ENCODE measurements around the gene KCNIP4.
"Not testable (repeated sequence)": the region's sequence is repeated elsewhere in the genome, so short reads cannot be mapped to it uniquely, and the experiment has no call there.

Gene KCNIP4

DNA sequence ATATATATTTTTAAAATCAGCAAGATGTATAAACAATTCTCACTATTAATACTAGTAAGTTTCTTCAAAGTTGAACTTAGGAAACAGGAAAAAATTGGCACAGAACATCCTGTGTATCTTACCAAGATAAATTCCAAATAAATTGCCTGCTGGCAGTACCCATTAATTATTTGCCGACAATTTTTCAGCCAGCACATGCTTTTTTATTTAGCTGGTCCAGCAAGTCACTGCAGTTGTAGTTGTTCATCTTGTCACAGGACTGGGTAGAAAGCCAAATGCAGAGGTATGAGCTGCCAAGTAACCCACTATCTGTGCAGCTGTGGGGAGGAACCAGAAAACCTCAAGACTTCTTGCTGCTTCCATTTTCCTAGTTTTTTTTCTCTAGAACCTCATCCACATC lies 1134.9 kb downstream of the KCNIP4 start:
- H3K27ac Mint-ChIP-seq: no peak overlapping the region
- H3K9me3 Mint-ChIP-seq: no peaks in the 10 kb centered on the region
- no peak overlapping the region for H3K4me3 Mint-ChIP-seq
- H3K4me1 Mint-ChIP-seq (ENCODE audit: low read depth): no peaks in the 10 kb centered on the region
- H3K27me3 Mint-ChIP-seq: no peaks in the 10 kb centered on the region
- H3K36me3 Mint-ChIP-seq (ENCODE audit: low read depth): no peaks in the 10 kb centered on the region

DNA sequence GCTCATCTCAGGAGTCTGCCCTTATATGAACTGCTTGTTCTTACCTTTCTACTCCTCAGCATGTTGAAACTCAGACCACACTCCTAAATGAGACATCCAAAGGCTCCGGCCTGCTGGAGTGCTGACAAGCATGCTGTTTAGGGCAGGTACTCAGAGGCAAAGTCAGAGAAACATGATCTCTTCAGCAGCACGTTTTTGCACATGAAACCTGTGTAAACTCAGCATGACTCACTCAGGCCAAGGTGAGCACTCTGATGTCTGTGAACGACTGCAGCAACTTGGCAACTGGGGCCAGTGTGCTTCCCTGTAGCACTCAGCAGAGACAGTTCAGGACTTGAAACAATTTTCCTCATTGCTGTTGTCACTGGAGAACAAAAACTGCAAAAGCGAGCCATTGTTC lies 1138.8 kb downstream of the KCNIP4 start:
- no peaks in the 10 kb centered on the region for H3K4me1 Mint-ChIP-seq (ENCODE audit: low read depth)
- H3K36me3 Mint-ChIP-seq (ENCODE audit: low read depth): no peaks in the 10 kb centered on the region
- no peaks in the 10 kb centered on the region for H3K9me3 Mint-ChIP-seq
- no peaks in the 10 kb centered on the region for H3K27me3 Mint-ChIP-seq
- H3K4me3 Mint-ChIP-seq: no peak overlapping the region
- H3K27ac Mint-ChIP-seq: no peak overlapping the region

GRCh38 chr4:20805716-20806115 lies 1142.9 kb downstream of the KCNIP4 start:
- Mint-ChIP-seq H3K27me3 (no peaks in the 10 kb centered on the region), H3K27ac (no peak overlapping the region), H3K36me3 (ENCODE audit: low read depth) (no peaks in the 10 kb centered on the region), H3K4me3 (no peak overlapping the region), H3K9me3 (peaks cover 10% of the 10 kb centered on the region), H3K4me1 (ENCODE audit: low read depth) (no peaks in the 10 kb centered on the region)

- no peak overlapping the region for H3K4me3 Mint-ChIP-seq
Observed at GRCh38 chr4:20787940-20788665, 1160.5 kb downstream of the KCNIP4 start.

GRCh38 chr4:20783134-20783533 lies 1165.4 kb downstream of the KCNIP4 start:
- not testable (repeated sequence) for H3K4me1 Mint-ChIP-seq (ENCODE audit: low read depth); H3K4me3 Mint-ChIP-seq; H3K27ac Mint-ChIP-seq; H3K27me3 Mint-ChIP-seq; H3K36me3 Mint-ChIP-seq (ENCODE audit: low read depth)
- peaks cover 31% of the 10 kb centered on the region for H3K9me3 Mint-ChIP-seq

More at GRCh38 chr4:20787940-20788665, 1160.5 kb downstream of the KCNIP4 start:
- Mint-ChIP-seq H3K27me3 (no peaks in the 10 kb centered on the region), H3K4me1 (ENCODE audit: low read depth) (no peaks in the 10 kb centered on the region), H3K36me3 (ENCODE audit: low read depth) (no peaks in the 10 kb centered on the region), H3K9me3 (peaks cover 8% of the 10 kb centered on the region), H3K27ac (no peak overlapping the region)

DNA sequence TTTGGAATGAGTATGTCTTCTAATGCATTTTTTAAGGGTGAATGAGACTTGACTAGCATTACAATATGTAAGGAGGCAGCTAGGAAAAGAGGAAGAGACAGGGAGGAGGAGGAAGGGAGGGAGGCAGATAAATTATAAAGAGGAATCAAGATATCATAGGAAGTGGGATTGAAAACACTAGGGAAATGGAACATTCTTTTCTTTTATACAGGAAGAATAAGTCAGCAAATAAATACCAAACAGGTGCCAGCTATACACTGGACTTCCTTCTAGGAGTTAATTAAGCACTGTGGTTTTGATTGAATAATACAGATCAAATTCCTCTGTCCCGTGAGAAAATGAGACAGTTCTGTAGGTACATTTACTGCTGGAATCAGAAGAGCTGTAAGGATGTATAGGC lies 1169.7 kb downstream of the KCNIP4 start:
- Mint-ChIP-seq H3K27ac (no peak overlapping the region), H3K36me3 (ENCODE audit: low read depth) (no peaks in the 10 kb centered on the region), H3K27me3 (no peaks in the 10 kb centered on the region), H3K4me3 (no peak overlapping the region), H3K4me1 (ENCODE audit: low read depth) (no peaks in the 10 kb centered on the region), H3K9me3 (peaks cover 32% of the 10 kb centered on the region)

DNA sequence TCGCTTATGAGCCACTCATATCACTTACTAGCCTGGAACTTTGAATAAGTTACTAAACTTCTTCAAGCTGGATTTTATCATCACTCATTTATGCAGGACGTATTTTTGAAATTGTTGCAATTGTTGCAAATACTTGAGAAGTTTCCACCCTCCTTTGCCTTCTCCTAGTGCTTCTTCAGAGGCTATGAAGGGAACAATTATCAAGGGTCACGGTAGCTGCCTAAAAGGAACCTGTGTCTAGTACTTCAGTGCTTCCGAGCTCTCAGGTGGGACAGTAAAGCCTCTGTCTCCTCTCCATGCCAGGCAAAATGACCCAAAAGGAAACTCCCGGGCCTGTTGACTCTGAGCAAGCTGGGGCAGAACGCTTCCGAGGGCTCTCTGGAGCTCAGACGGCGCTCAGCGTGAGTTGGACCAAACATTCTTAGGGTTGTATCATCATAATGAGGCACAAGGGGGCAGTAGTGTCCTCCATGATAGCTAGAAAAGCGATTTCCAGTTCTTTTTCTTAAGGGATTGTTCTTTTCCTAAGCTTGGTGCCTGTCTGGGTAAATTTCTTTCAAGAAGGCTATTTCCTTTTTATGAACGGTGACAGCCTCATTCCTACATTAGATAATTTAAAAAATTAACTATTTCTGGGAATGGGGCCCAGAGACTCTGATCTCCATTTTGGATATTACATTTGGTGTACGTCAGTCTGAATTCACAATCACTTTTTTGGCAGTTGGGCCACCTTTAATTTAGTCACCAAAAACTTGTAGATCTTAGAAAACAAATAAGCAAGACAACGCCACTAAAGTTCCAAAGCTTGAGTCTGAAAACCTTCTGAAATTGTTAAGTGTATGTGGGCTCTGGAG lies 1175.2 kb downstream of the KCNIP4 start:
- H3K9me3 Mint-ChIP-seq: peaks cover 4% of the 10 kb centered on the region
- no peak overlapping the region for H3K4me3 Mint-ChIP-seq
- H3K27ac Mint-ChIP-seq: no peak overlapping the region
- no peaks in the 10 kb centered on the region for H3K36me3 Mint-ChIP-seq (ENCODE audit: low read depth)
- H3K27me3 Mint-ChIP-seq: no peaks in the 10 kb centered on the region
- H3K4me1 Mint-ChIP-seq (ENCODE audit: low read depth): no peaks in the 10 kb centered on the region

DNA sequence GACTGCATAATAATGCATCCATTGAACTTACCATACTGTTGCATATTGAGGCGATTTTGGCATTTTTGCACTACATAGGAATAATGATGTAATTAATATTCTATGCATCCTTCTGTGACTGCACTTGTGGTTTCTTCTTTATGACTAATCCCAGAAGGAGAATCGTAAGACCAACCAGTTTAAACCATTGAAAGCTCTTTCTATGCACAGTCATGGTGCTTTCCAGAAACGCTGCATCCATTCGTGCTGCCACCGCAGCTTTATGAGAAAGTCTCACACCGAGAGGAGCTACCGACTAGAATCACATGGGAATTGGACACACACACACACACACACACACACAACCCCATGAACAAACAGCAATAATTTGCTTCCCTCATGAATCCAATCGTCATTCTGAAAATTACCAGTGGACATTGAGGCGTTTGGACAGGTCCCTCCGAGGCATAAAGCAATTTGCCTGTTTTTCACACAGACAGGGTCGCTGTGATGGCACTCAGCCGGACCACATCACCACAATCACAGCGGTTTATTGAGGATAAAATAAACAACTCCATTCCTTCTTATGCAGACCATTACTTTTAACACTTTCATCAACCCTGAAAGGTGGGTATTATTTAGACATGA lies 1184.1 kb downstream of the KCNIP4 start:
- Mint-ChIP-seq H3K4me1 (ENCODE audit: low read depth) (no peaks in the 10 kb centered on the region), H3K27ac (no peak overlapping the region), H3K36me3 (ENCODE audit: low read depth) (no peaks in the 10 kb centered on the region), H3K4me3 (no peak overlapping the region), H3K27me3 (no peaks in the 10 kb centered on the region), H3K9me3 (no peaks in the 10 kb centered on the region)

- Mint-ChIP-seq H3K4me3 (no peak overlapping the region), H3K4me1 (ENCODE audit: low read depth) (no peaks in the 10 kb centered on the region), H3K36me3 (ENCODE audit: low read depth) (no peaks in the 10 kb centered on the region), H3K27ac (no peak overlapping the region), H3K9me3 (no peaks in the 10 kb centered on the region), H3K27me3 (no peaks in the 10 kb centered on the region)
Observed at GRCh38 chr4:20761826-20762225, 1186.7 kb downstream of the KCNIP4 start.

- Mint-ChIP-seq H3K4me1 (ENCODE audit: low read depth) (no peaks in the 10 kb centered on the region), H3K9me3 (no peaks in the 10 kb centered on the region), H3K27ac (no peak overlapping the region)
Observed at GRCh38 chr4:20761382-20761781, 1187.2 kb downstream of the KCNIP4 start.

DNA sequence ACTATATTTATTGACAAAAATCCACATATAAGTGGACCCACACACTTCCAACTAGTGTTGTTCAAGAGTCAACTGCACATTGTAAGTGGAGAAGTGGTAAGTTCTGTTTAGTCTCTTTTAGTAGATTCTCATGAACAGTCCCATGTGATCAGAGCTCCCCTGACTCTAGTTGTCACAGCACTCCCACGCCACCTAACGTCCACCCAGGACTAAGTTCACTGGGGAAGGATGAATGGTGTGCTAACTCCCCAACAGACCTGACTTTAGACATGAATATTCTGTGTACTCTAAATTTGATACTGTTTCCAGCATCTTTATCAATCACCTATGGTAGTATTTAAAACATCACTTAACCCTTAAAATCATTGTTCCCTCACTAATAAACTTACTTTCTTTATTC lies 1188.5 kb downstream of the KCNIP4 start:
- no peak overlapping the region for H3K27ac Mint-ChIP-seq
- no peaks in the 10 kb centered on the region for H3K9me3 Mint-ChIP-seq
- H3K4me3 Mint-ChIP-seq: no peak overlapping the region
- H3K27me3 Mint-ChIP-seq: no peaks in the 10 kb centered on the region
- no peaks in the 10 kb centered on the region for H3K4me1 Mint-ChIP-seq (ENCODE audit: low read depth)
- H3K36me3 Mint-ChIP-seq (ENCODE audit: low read depth): no peaks in the 10 kb centered on the region

More at GRCh38 chr4:20761382-20761781, 1187.2 kb downstream of the KCNIP4 start:
- Mint-ChIP-seq H3K27me3 (no peaks in the 10 kb centered on the region), H3K36me3 (ENCODE audit: low read depth) (no peaks in the 10 kb centered on the region), H3K4me3 (no peak overlapping the region)

DNA sequence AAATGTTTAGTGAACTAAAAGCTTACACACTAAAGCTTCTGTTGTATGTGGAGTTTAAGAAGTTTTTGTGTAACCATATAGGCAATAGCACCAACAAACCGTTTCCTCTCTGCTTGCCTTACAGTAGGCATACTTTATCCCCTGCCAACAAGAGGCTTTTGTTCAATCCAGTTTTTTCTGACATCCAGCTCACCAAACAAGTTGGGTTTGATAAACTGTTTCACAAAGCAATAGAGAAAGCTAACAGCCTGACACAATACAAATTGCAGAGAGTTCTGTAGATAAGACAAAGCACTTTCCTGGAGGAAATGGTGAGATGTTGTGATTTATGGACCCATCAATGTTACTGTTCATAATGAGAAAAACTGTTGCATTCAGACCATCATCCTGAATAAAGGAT lies 1194.5 kb downstream of the KCNIP4 start:
- no peaks in the 10 kb centered on the region for H3K27me3 Mint-ChIP-seq
- H3K9me3 Mint-ChIP-seq: no peaks in the 10 kb centered on the region
- H3K4me3 Mint-ChIP-seq: no peak overlapping the region

DNA sequence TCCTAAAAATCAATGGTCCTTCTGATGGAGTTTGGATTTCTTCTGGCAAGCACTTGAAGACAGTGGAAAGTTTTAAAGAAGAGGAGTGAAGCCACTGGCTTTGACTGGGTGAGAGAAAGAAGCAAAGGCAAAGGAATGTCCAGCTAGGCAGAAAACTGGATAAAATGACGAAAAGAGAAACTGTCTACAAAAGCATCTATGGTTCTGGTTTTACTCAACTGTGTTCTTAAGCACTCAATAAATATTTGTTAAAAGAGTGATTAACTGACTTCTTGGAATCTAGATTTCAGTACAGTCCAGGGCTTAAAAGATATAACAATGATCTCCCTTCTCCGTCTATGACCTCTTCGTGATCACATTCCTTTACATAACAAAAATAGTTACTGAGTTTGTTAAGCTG lies 1195.9 kb downstream of the KCNIP4 start:
- Mint-ChIP-seq H3K4me3 (no peak overlapping the region), H3K9me3 (no peaks in the 10 kb centered on the region), H3K27me3 (no peaks in the 10 kb centered on the region), H3K36me3 (ENCODE audit: low read depth) (peaks cover 18% of the 10 kb centered on the region), H3K27ac (no peak overlapping the region), H3K4me1 (ENCODE audit: low read depth) (no peaks in the 10 kb centered on the region)

More for the DNA sequence above, 1194.5 kb downstream of the KCNIP4 start:
- no peak overlapping the region for H3K27ac Mint-ChIP-seq
- no peaks in the 10 kb centered on the region for H3K4me1 Mint-ChIP-seq (ENCODE audit: low read depth)
- H3K36me3 Mint-ChIP-seq (ENCODE audit: low read depth): peaks cover 18% of the 10 kb centered on the region

DNA sequence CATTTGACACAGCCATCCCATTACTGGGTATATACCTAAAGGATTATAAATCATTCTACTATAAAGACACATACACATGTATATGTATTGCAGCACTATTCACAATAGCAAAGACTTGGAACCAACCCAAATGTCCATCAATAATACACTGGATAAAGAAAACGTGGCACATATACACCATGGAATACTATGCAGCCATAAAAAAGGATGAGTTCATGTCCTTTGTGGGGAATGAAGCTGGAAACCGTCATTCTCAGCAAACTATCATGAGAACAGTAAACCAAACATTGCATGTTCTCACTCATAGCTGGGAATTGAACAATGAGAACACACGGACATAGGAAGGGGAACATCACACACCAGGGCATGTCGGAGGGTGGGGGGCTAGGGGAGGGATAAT lies 1202.6 kb downstream of the KCNIP4 start:
- peaks cover 13% of the 10 kb centered on the region for H3K9me3 Mint-ChIP-seq
- H3K4me3 Mint-ChIP-seq; H3K27ac Mint-ChIP-seq; H3K27me3 Mint-ChIP-seq; H3K4me1 Mint-ChIP-seq (ENCODE audit: low read depth): not testable (repeated sequence)
- H3K36me3 Mint-ChIP-seq (ENCODE audit: low read depth): peaks cover 13% of the 10 kb centered on the region

DNA sequence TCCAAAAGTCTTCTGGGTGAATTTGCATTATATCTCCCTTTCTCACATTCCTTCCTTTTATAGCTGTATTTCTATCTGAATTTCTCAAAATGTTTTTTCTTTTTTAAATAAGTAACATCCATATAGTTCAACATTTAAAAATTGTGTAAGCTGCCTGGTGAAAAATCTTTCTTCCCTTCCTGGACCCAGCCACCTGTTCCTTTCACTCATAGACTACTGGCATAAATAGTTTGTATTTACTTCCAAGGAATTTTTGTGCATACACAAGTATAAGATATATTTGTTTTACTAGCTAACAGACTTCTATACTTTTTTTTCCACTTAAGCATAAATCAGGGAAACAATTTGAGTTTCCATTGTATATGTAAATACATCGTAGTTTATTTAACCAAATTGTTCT lies 1212.6 kb downstream of the KCNIP4 start:
- no peak overlapping the region for H3K4me3 Mint-ChIP-seq
- H3K27ac Mint-ChIP-seq: no peak overlapping the region
- no peaks in the 10 kb centered on the region for H3K4me1 Mint-ChIP-seq (ENCODE audit: low read depth)
- H3K36me3 Mint-ChIP-seq (ENCODE audit: low read depth): peaks cover 79% of the 10 kb centered on the region
- no peaks in the 10 kb centered on the region for H3K27me3 Mint-ChIP-seq
- H3K9me3 Mint-ChIP-seq: peaks cover 36% of the 10 kb centered on the region
